Measurements from ENCODE around the gene KIFC3.
A peak's percentile ranks its signal among the peaks of the same experiment; 100 is the strongest.
"Not testable (repeated sequence)": the region's sequence is repeated elsewhere in the genome, so short reads cannot be mapped to it uniquely, and the experiment has no call there.

Gene KIFC3

GRCh38 chr16:57802341-57803133 is at the start of gene KIFC3:
Gene KIFC3, minus strand, starts transcription at chr16:57802491. Its CDS starts 4,248 bp downstream, at chr16:57798243.
- DNase-seq (peak; percentile 83), ATAC-seq (peak; percentile 63)

- DNase-seq (no peak), ATAC-seq (no peak)
Measured at GRCh38 chr16:57848181-57848580, 45.9 kb upstream of the KIFC3 start.

GRCh38 chr16:57846931-57847330 is 44.6 kb upstream of the KIFC3 start:
- not testable (repeated sequence) for ATAC-seq, DNase-seq

GRCh38 chr16:57846078-57846697 is 43.9 kb upstream of the KIFC3 start:
- DNase-seq, result no peak
- ATAC-seq, result no peak

GRCh38 chr16:57845115-57845514 is 42.8 kb upstream of the KIFC3 start:
- ATAC-seq (no peak), DNase-seq (no peak)

GRCh38 chr16:57844416-57845030 is 42.2 kb upstream of the KIFC3 start:
- ATAC-seq (no peak), DNase-seq (no peak)

GRCh38 chr16:57843400-57843799 is 41.1 kb upstream of the KIFC3 start:
- ATAC-seq (no peak), DNase-seq (no peak)

- ATAC-seq (no peak), DNase-seq (no peak)
Measured at GRCh38 chr16:57842601-57843000, 40.3 kb upstream of the KIFC3 start.

- ATAC-seq, result no peak
- no peak for DNase-seq
Measured at GRCh38 chr16:57840833-57841232, 38.5 kb upstream of the KIFC3 start.

GRCh38 chr16:57838161-57838560 is 35.9 kb upstream of the KIFC3 start:
- DNase-seq (no peak), ATAC-seq (no peak)

- DNase-seq, result no peak
- ATAC-seq, result no peak
Measured at GRCh38 chr16:57837305-57838125, 35.2 kb upstream of the KIFC3 start.

- ATAC-seq, DNase-seq: not testable (repeated sequence)
Measured at GRCh38 chr16:57835439-57835838, 33.1 kb upstream of the KIFC3 start.

- no peak for ATAC-seq
- no peak for DNase-seq
Measured at GRCh38 chr16:57834936-57835335, 32.6 kb upstream of the KIFC3 start.

GRCh38 chr16:57830890-57831484 is 28.7 kb upstream of the KIFC3 start:
- DNase-seq (no peak), ATAC-seq (no peak)

- DNase-seq (no peak), ATAC-seq (no peak)
Measured at GRCh38 chr16:57829969-57830360, 27.7 kb upstream of the KIFC3 start.

GRCh38 chr16:57828272-57829161 is 26.2 kb upstream of the KIFC3 start:
- ATAC-seq, result no peak
- no peak for DNase-seq

- ATAC-seq, result no peak
- DNase-seq, result no peak
Measured at GRCh38 chr16:57826706-57827625, 24.7 kb upstream of the KIFC3 start.

GRCh38 chr16:57826052-57826451 is 23.8 kb upstream of the KIFC3 start:
- DNase-seq (no peak), ATAC-seq (no peak)

GRCh38 chr16:57825298-57826044 is 23.2 kb upstream of the KIFC3 start:
- DNase-seq, result no peak
- no peak for ATAC-seq
